Measurements from ENCODE around the gene RGS6.

RGS6 gene

GRCh38 chr14:71985538-71986189 is 53.4 kb downstream of the RGS6 start:
- TF ChIP-seq EZH2phosphoT487 (IDR thresholded peaks at IDR 0.05; ENCODE audit: borderline replicate concordance, low read length) (no peak), CTCF (IDR thresholded peaks at IDR 0.05; ENCODE audit: low read depth, low read length, poor library complexity, severe bottlenecking) (no peak)
- Histone ChIP-seq H3K9me2 (replicated peaks; ENCODE audit: control insufficient read depth, low read length) (no peaks in the 10 kb centered on the region), H3K4me3 (ENCODE audit: low read length) (no peak overlapping the region), H3K36me3 (ENCODE audit: control insufficient read depth, low read length) (no peaks in the 10 kb centered on the region), H3K27me3 (ENCODE audit: control insufficient read depth, low read length) (no peaks in the 10 kb centered on the region), H4K20me1 (ENCODE audit: control insufficient read depth, insufficient read depth, low read depth, low read length) (no peaks in the 10 kb centered on the region), H3K79me2 (ENCODE audit: control insufficient read depth, low read length) (no peaks in the 10 kb centered on the region), H3K27ac (ENCODE audit: low read depth, low read length) (no peak overlapping the region), H3K4me2 (ENCODE audit: low read length) (no peak overlapping the region), H3K9me3 (ENCODE audit: control insufficient read depth, insufficient read depth, low read length) (no peaks in the 10 kb centered on the region), H3K4me1 (ENCODE audit: control insufficient read depth, low read length) (no peaks in the 10 kb centered on the region), H3F3A (ENCODE audit: control insufficient read depth, insufficient read depth) (no peaks in the 10 kb centered on the region)

- Histone ChIP-seq H3K9me3 (ENCODE audit: control insufficient read depth, insufficient read depth, low read length) (no peaks in the 10 kb centered on the region), H3K79me2 (ENCODE audit: control insufficient read depth, low read length) (no peaks in the 10 kb centered on the region), H3K9me2 (replicated peaks; ENCODE audit: control insufficient read depth, low read length) (no peaks in the 10 kb centered on the region), H4K20me1 (ENCODE audit: control insufficient read depth, insufficient read depth, low read depth, low read length) (no peaks in the 10 kb centered on the region), H3K27ac (ENCODE audit: low read depth, low read length) (no peak overlapping the region), H3K4me3 (ENCODE audit: low read length) (no peak overlapping the region), H3K4me2 (ENCODE audit: low read length) (no peak overlapping the region), H3K36me3 (ENCODE audit: control insufficient read depth, low read length) (no peaks in the 10 kb centered on the region), H3F3A (ENCODE audit: control insufficient read depth, insufficient read depth) (no peaks in the 10 kb centered on the region), H3K27me3 (ENCODE audit: control insufficient read depth, low read length) (no peaks in the 10 kb centered on the region), H3K4me1 (ENCODE audit: control insufficient read depth, low read length) (no peaks in the 10 kb centered on the region)
- TF ChIP-seq EZH2phosphoT487 (IDR thresholded peaks at IDR 0.05; ENCODE audit: borderline replicate concordance, low read length), result no peak
- TF ChIP-seq CTCF (IDR thresholded peaks at IDR 0.05; ENCODE audit: low read depth, low read length, poor library complexity, severe bottlenecking), result no peak
These were observed 56.2 kb downstream of the RGS6 start for GRCh38 chr14:71988476-71988875.

- Histone ChIP-seq H3K79me2 (ENCODE audit: control insufficient read depth, low read length) (no peaks in the 10 kb centered on the region), H3K4me2 (ENCODE audit: low read length) (no peak overlapping the region), H3K9me2 (replicated peaks; ENCODE audit: control insufficient read depth, low read length) (no peaks in the 10 kb centered on the region), H3K27me3 (ENCODE audit: control insufficient read depth, low read length) (no peaks in the 10 kb centered on the region), H3K36me3 (ENCODE audit: control insufficient read depth, low read length) (no peaks in the 10 kb centered on the region), H3K9me3 (ENCODE audit: control insufficient read depth, insufficient read depth, low read length) (no peaks in the 10 kb centered on the region), H3K4me1 (ENCODE audit: control insufficient read depth, low read length) (no peaks in the 10 kb centered on the region), H4K20me1 (ENCODE audit: control insufficient read depth, insufficient read depth, low read depth, low read length) (no peaks in the 10 kb centered on the region), H3K27ac (ENCODE audit: low read depth, low read length) (no peak overlapping the region), H3F3A (ENCODE audit: control insufficient read depth, insufficient read depth) (no peaks in the 10 kb centered on the region), H3K4me3 (ENCODE audit: low read length) (no peak overlapping the region)
- no peak for TF ChIP-seq EZH2phosphoT487 (IDR thresholded peaks at IDR 0.05; ENCODE audit: borderline replicate concordance, low read length)
- TF ChIP-seq CTCF (IDR thresholded peaks at IDR 0.05; ENCODE audit: low read depth, low read length, poor library complexity, severe bottlenecking), result no peak
These were observed 56.7 kb downstream of the RGS6 start for GRCh38 chr14:71988939-71989338.

Data from DOHH2 (cell line).